Measurements from ENCODE around the gene IPMK. TPM values are rescaled to one million over a fixed set of nuclear protein-coding genes. Genes with fewer than 3 reads are reported as not detected.

Gene IPMK
- total RNA-seq, 3 donors from 2014 or later = 7.5 to 13.5 (median 7.9) TPM

- intact Hi-C loops (cut with DNase I; ENCODE audit: low total_unique reads) = no loop called here
- peaks cover 0 to 4% of the 10 kb centered on the region in 2 donors for H3K27me3 ChIP-seq
- H3K36me3 ChIP-seq = no peaks in the 10 kb centered on the region
- H3K9me3 ChIP-seq = no peaks in the 10 kb centered on the region
- no peak overlapping the region for H3K27ac ChIP-seq
- TF ChIP-seq CTCF (IDR thresholded peaks at IDR 0.05) (no peak), POLR2AphosphoS5 (IDR thresholded peaks at IDR 0.05) (no peak), POLR2A (IDR thresholded peaks at IDR 0.05) (no peak)
- no peak for DNase-seq (ENCODE audit: low spot score in 2 of 2)
- no peak overlapping the region for H3K4me3 ChIP-seq
- no peaks in the 10 kb centered on the region for H3K4me1 ChIP-seq
These were observed 123.8 kb downstream of the IPMK start for GRCh38 chr10:58143944-58144343.

Other genes starting within 250 kb of the IPMK start
- gene CISD1, start 1.3 kb upstream of the IPMK start, total RNA-seq = 10 to 100 TPM in 2 of 3 donors, 1 to 10 TPM in 1; 9.9 to 27.2 (median 13.2) TPM
- 10 to 100 TPM; 10.4 to 22.4 (median 16.1) TPM for gene UBE2D1, start 67.1 kb upstream of the IPMK start, total RNA-seq
- 10 to 100 TPM; 15.8 to 30.1 (median 22.3) TPM for gene TFAM, start 117.5 kb upstream of the IPMK start, total RNA-seq
- 10 to 100 TPM; 24.3 to 35.5 (median 26.2) TPM for gene BICC1, start 245.0 kb upstream of the IPMK start, total RNA-seq